Measurements from ENCODE around the gene HNRNPF.

DNA sequence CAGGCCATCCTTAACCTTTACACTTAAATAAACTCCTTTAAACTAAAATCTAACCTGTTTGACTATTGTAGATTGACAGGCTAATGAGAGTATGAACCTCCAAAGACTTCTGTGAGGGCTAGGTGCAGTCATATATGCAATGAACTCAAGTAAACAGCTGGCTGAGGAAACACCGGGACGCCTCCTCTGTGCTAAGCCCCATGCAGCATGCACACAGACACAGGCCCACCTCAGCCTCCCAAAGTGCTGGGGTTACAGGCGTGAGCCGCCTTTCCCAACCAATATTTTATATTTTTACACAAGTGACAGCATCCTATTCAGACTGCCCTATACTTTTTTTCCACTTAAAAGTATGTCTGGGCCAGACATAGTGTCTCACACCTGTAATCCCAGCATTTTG lies 39.1 kb downstream of the HNRNPF start:
- TF ChIP-seq, protein P1, sequence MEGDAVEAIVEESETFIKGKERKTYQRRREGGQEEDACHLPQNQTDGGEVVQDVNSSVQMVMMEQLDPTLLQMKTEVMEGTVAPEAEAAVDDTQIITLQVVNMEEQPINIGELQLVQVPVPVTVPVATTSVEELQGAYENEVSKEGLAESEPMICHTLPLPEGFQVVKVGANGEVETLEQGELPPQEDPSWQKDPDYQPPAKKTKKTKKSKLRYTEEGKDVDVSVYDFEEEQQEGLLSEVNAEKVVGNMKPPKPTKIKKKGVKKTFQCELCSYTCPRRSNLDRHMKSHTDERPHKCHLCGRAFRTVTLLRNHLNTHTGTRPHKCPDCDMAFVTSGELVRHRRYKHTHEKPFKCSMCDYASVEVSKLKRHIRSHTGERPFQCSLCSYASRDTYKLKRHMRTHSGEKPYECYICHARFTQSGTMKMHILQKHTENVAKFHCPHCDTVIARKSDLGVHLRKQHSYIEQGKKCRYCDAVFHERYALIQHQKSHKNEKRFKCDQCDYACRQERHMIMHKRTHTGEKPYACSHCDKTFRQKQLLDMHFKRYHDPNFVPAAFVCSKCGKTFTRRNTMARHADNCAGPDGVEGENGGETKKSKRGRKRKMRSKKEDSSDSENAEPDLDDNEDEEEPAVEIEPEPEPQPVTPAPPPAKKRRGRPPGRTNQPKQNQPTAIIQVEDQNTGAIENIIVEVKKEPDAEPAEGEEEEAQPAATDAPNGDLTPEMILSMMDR (IDR thresholded peaks at IDR 0.05): no peak
- no peak for TF ChIP-seq EP300 (IDR thresholded peaks at IDR 0.05)
